Raji (cell line): ENCODE data around the gene POLR2F.

Experiments
- POLR2A ChIP-seq: IDR thresholded peaks from 2 replicates; pipeline ENCODE4 v1.6.1; 2011; ENCODE audit warnings: low read depth, low read length, control low read depth; ENCODE audit not compliant: insufficient read depth

The POLR2F gene

GRCh38 chr22:37918580-37919270 is 34.8 kb upstream of the POLR2F start:
- TF ChIP-seq POLR2A: no peak

- no peak for TF ChIP-seq POLR2A
Measured at GRCh38 chr22:37920126-37920525, 33.4 kb upstream of the POLR2F start.

- TF ChIP-seq POLR2A: no peak
Measured at GRCh38 chr22:37922191-37922590, 31.3 kb upstream of the POLR2F start.

- no peak for TF ChIP-seq POLR2A
Measured at GRCh38 chr22:37923927-37924326, 29.6 kb upstream of the POLR2F start.

- TF ChIP-seq POLR2A: no peak
Measured at GRCh38 chr22:37924386-37925065, 29.0 kb upstream of the POLR2F start.

GRCh38 chr22:37925330-37925729 is 28.2 kb upstream of the POLR2F start:
- no peak for TF ChIP-seq POLR2A

- TF ChIP-seq POLR2A: no peak
Measured at GRCh38 chr22:37925767-37926166, 27.7 kb upstream of the POLR2F start.

GRCh38 chr22:37926358-37926757 is 27.1 kb upstream of the POLR2F start:
- no peak for TF ChIP-seq POLR2A

GRCh38 chr22:37926771-37927636 is 26.5 kb upstream of the POLR2F start:
- TF ChIP-seq POLR2A: no peak

GRCh38 chr22:37927637-37927936 is 25.9 kb upstream of the POLR2F start:
- TF ChIP-seq POLR2A: no peak

GRCh38 chr22:37929390-37929789 is 24.1 kb upstream of the POLR2F start:
- no peak for TF ChIP-seq POLR2A

GRCh38 chr22:37930270-37930951 is 23.1 kb upstream of the POLR2F start:
- TF ChIP-seq POLR2A: no peak

- TF ChIP-seq POLR2A: no peak
Measured at GRCh38 chr22:37930952-37931440, 22.5 kb upstream of the POLR2F start.

- no peak for TF ChIP-seq POLR2A
Measured at GRCh38 chr22:37931893-37932389, 21.6 kb upstream of the POLR2F start.

GRCh38 chr22:37932401-37932800 is 21.1 kb upstream of the POLR2F start:
- TF ChIP-seq POLR2A: no peak
